ENCODE results near the gene RSRC1.
"Not testable (repeated sequence)": the region's sequence is repeated elsewhere in the genome, so short reads cannot be mapped to it uniquely, and the experiment has no call there.

The RSRC1 gene

GRCh38 chr3:158220575-158220974 is 110.7 kb downstream of the RSRC1 start:
- H3K9me3 ChIP-seq (ENCODE audit: control extremely low read depth in 1 of 5, control insufficient read depth in 4 of 5, insufficient read depth in 2 of 5, low read depth in 1 of 5, low read length in 4 of 5): no peaks in the 10 kb centered on the region
- no peak overlapping the region for H3K4me3 ChIP-seq (ENCODE audit: control insufficient read depth in 1 of 7, extremely low read depth in 1 of 7, insufficient read depth in 4 of 7, low read depth in 2 of 7, low read length in 6 of 7)
- H3K4me1 ChIP-seq (ENCODE audit: control extremely low read depth in 1 of 4, control insufficient read depth in 4 of 4, insufficient read depth in 4 of 4, low read length in 3 of 4): no peaks in the 10 kb centered on the region
- peaks cover 0 to 4% (median 2%) of the 10 kb centered on the region in 4 experiments for H3K36me3 ChIP-seq (ENCODE audit: control insufficient read depth in 4 of 4, insufficient read depth in 4 of 4, low read length in 3 of 4)
- ChIA-PET POLR2A (no interaction called here), CTCF (no interaction called here)
- H3K27me3 ChIP-seq (replicated peaks in 2 of 5; ENCODE audit: control insufficient read depth in 4 of 5, insufficient read depth in 5 of 5, low read length in 4 of 5): no peaks in the 10 kb centered on the region
- no peak for DNase-seq
- no peak overlapping the region for H3K27ac ChIP-seq (ENCODE audit: insufficient read depth in 1 of 2, low read depth in 1 of 2, low read length in 2 of 2, poor library complexity in 1 of 2, severe bottlenecking in 2 of 2)

- POLR2A ChIA-PET: no interaction called here
Measured at GRCh38 chr3:158221426-158221825, 111.5 kb downstream of the RSRC1 start.

DNA sequence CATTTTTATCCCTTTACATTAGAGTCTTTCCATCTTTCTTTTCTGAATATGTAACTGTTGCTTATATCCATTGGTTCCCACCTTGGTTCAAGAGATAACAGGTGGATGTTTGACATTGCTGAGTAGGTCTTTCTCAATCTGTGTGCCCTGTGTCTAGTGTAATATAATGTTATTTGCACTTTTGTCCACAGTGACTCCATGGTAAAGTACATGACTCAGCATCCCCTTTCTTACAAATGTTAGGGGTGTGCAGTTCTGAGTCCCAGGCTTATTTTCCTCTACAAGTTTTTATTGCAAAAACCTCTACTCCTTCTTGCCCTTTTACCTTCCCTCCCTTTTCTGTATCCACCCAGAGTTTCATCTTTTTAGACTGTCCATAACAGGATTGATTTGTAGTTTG is 116.5 kb downstream of the RSRC1 start:
- H3K4me3 ChIP-seq (ENCODE audit: control insufficient read depth in 1 of 7, extremely low read depth in 1 of 7, insufficient read depth in 4 of 7, low read depth in 2 of 7, low read length in 6 of 7): no peak overlapping the region
- H3K27me3 ChIP-seq (replicated peaks in 2 of 5; ENCODE audit: control insufficient read depth in 4 of 5, insufficient read depth in 5 of 5, low read length in 4 of 5): no peaks in the 10 kb centered on the region
- ChIA-PET POLR2A (no interaction called here), CTCF (no interaction called here)
- H3K36me3 ChIP-seq (ENCODE audit: control insufficient read depth in 4 of 4, insufficient read depth in 4 of 4, low read length in 3 of 4): peaks cover 0 to 2% (median 0%) of the 10 kb centered on the region in 4 experiments
- no peaks in the 10 kb centered on the region for H3K4me1 ChIP-seq (ENCODE audit: control extremely low read depth in 1 of 4, control insufficient read depth in 4 of 4, insufficient read depth in 4 of 4, low read length in 3 of 4)
- no peaks in the 10 kb centered on the region for H3K9me3 ChIP-seq (ENCODE audit: control extremely low read depth in 1 of 5, control insufficient read depth in 4 of 5, insufficient read depth in 2 of 5, low read depth in 1 of 5, low read length in 4 of 5)
- H3K27ac ChIP-seq (ENCODE audit: insufficient read depth in 1 of 2, low read depth in 1 of 2, low read length in 2 of 2, poor library complexity in 1 of 2, severe bottlenecking in 2 of 2): no peak overlapping the region
- DNase-seq: no peak

More at GRCh38 chr3:158221426-158221825, 111.5 kb downstream of the RSRC1 start:
- no peaks in the 10 kb centered on the region for H3K4me1 ChIP-seq (ENCODE audit: control extremely low read depth in 1 of 4, control insufficient read depth in 4 of 4, insufficient read depth in 4 of 4, low read length in 3 of 4)
- CTCF ChIA-PET: no interaction called here
- WGBS (ENCODE audit: insufficient coverage): no CpG with 5 or more reads among the region's 2 CpGs
- no peak overlapping the region for H3K4me3 ChIP-seq (ENCODE audit: control insufficient read depth in 1 of 7, extremely low read depth in 1 of 7, insufficient read depth in 4 of 7, low read depth in 2 of 7, low read length in 6 of 7)
- H3K27ac ChIP-seq (ENCODE audit: insufficient read depth in 1 of 2, low read depth in 1 of 2, low read length in 2 of 2, poor library complexity in 1 of 2, severe bottlenecking in 2 of 2): no peak overlapping the region
- peaks cover 0 to 4% (median 2%) of the 10 kb centered on the region in 4 experiments for H3K36me3 ChIP-seq (ENCODE audit: control insufficient read depth in 4 of 4, insufficient read depth in 4 of 4, low read length in 3 of 4)
- H3K9me3 ChIP-seq (ENCODE audit: control extremely low read depth in 1 of 5, control insufficient read depth in 4 of 5, insufficient read depth in 2 of 5, low read depth in 1 of 5, low read length in 4 of 5): no peaks in the 10 kb centered on the region
- H3K27me3 ChIP-seq (replicated peaks in 2 of 5; ENCODE audit: control insufficient read depth in 4 of 5, insufficient read depth in 5 of 5, low read length in 4 of 5): no peaks in the 10 kb centered on the region
- no peak for DNase-seq

DNA sequence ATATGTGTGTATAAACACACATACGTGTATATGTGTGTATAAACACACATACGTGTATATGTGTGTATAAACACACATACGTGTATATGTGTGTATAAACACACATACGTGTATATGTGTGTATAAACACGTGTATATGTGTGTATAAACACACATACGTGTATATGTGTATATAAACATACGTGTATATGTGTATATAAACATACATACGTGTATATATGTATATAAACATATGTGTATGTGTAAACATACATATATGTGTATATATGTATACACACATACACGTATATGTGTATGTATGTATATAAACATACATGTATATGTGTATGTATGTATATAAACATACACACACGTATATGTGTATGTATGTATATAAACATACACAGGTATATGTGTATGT is 119.1 kb downstream of the RSRC1 start:
- DNase-seq; CTCF ChIA-PET; H3K9me3 ChIP-seq (ENCODE audit: control extremely low read depth in 1 of 5, control insufficient read depth in 4 of 5, insufficient read depth in 2 of 5, low read depth in 1 of 5, low read length in 4 of 5); H3K27ac ChIP-seq (ENCODE audit: insufficient read depth in 1 of 2, low read depth in 1 of 2, low read length in 2 of 2, poor library complexity in 1 of 2, severe bottlenecking in 2 of 2); H3K36me3 ChIP-seq (ENCODE audit: control insufficient read depth in 4 of 4, insufficient read depth in 4 of 4, low read length in 3 of 4); H3K4me1 ChIP-seq (ENCODE audit: control extremely low read depth in 1 of 4, control insufficient read depth in 4 of 4, insufficient read depth in 4 of 4, low read length in 3 of 4); POLR2A ChIA-PET; H3K4me3 ChIP-seq (ENCODE audit: control insufficient read depth in 1 of 7, extremely low read depth in 1 of 7, insufficient read depth in 4 of 7, low read depth in 2 of 7, low read length in 6 of 7); H3K27me3 ChIP-seq (replicated peaks in 2 of 5; ENCODE audit: control insufficient read depth in 4 of 5, insufficient read depth in 5 of 5, low read length in 4 of 5): not testable (repeated sequence)
- WGBS (ENCODE audit: insufficient coverage): no CpG with 5 or more reads among the region's 10 CpGs

- CTCF ChIA-PET: no interaction called here
- 100% methylated on average over 1 of the region's 1 CpG for WGBS (ENCODE audit: insufficient coverage)
- no peak overlapping the region for H3K27ac ChIP-seq (ENCODE audit: insufficient read depth in 1 of 2, low read depth in 1 of 2, low read length in 2 of 2, poor library complexity in 1 of 2, severe bottlenecking in 2 of 2)
- H3K9me3 ChIP-seq (ENCODE audit: control extremely low read depth in 1 of 5, control insufficient read depth in 4 of 5, insufficient read depth in 2 of 5, low read depth in 1 of 5, low read length in 4 of 5): no peaks in the 10 kb centered on the region
- H3K4me3 ChIP-seq (ENCODE audit: control insufficient read depth in 1 of 7, extremely low read depth in 1 of 7, insufficient read depth in 4 of 7, low read depth in 2 of 7, low read length in 6 of 7): no peak overlapping the region
- H3K4me1 ChIP-seq (ENCODE audit: control extremely low read depth in 1 of 4, control insufficient read depth in 4 of 4, insufficient read depth in 4 of 4, low read length in 3 of 4): no peaks in the 10 kb centered on the region
- no peaks in the 10 kb centered on the region for H3K27me3 ChIP-seq (replicated peaks in 2 of 5; ENCODE audit: control insufficient read depth in 4 of 5, insufficient read depth in 5 of 5, low read length in 4 of 5)
- no peaks in the 10 kb centered on the region for H3K36me3 ChIP-seq (ENCODE audit: control insufficient read depth in 4 of 4, insufficient read depth in 4 of 4, low read length in 3 of 4)
- DNase-seq: no peak
- POLR2A ChIA-PET: no interaction called here
Measured at GRCh38 chr3:158233791-158234190, 123.9 kb downstream of the RSRC1 start.

- H3K4me1 ChIP-seq (ENCODE audit: control extremely low read depth in 1 of 4, control insufficient read depth in 4 of 4, insufficient read depth in 4 of 4, low read length in 3 of 4): no peaks in the 10 kb centered on the region
- no CpG with 5 or more reads among the region's 1 CpG for WGBS (ENCODE audit: insufficient coverage)
- H3K27ac ChIP-seq (ENCODE audit: insufficient read depth in 1 of 2, low read depth in 1 of 2, low read length in 2 of 2, poor library complexity in 1 of 2, severe bottlenecking in 2 of 2): no peak overlapping the region
- ChIA-PET POLR2A (no interaction called here), CTCF (no interaction called here)
- no peak for DNase-seq
- H3K27me3 ChIP-seq (replicated peaks in 2 of 5; ENCODE audit: control insufficient read depth in 4 of 5, insufficient read depth in 5 of 5, low read length in 4 of 5): no peaks in the 10 kb centered on the region
- H3K36me3 ChIP-seq (ENCODE audit: control insufficient read depth in 4 of 4, insufficient read depth in 4 of 4, low read length in 3 of 4): peaks cover 0 to 5% (median 3%) of the 10 kb centered on the region in 4 experiments
- H3K4me3 ChIP-seq (ENCODE audit: control insufficient read depth in 1 of 7, extremely low read depth in 1 of 7, insufficient read depth in 4 of 7, low read depth in 2 of 7, low read length in 6 of 7): no peak overlapping the region
- H3K9me3 ChIP-seq (ENCODE audit: control extremely low read depth in 1 of 5, control insufficient read depth in 4 of 5, insufficient read depth in 2 of 5, low read depth in 1 of 5, low read length in 4 of 5): peaks cover 0 to 16% (median 3%) of the 10 kb centered on the region in 5 experiments
Measured at GRCh38 chr3:158244274-158244673, 134.4 kb downstream of the RSRC1 start.

DNA sequence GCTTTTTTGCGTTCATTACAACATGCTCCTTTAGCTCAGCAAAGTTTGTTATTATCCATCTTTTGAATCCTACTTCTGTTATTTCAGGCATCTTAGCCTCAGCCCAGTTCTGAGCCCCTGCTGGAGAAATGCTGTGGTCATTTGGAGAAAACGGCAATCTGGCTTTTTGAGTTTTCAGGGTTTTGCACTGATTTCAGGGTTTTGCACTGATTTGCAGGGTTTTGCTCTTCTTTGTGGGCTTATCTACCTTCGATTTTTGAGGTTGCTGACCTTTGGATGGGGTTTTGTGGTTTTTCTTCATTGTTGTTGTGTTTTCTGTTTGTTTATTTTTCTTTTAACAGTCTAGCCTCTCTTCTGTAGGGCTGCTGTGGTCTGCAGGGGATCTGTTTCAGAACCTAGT is 137.4 kb downstream of the RSRC1 start:
- ChIA-PET CTCF (no interaction called here), POLR2A (no interaction called here)
- Histone ChIP-seq H3K27me3 (replicated peaks in 2 of 5; ENCODE audit: control insufficient read depth in 4 of 5, insufficient read depth in 5 of 5, low read length in 4 of 5) (no peaks in the 10 kb centered on the region), H3K4me3 (ENCODE audit: control insufficient read depth in 1 of 7, extremely low read depth in 1 of 7, insufficient read depth in 4 of 7, low read depth in 2 of 7, low read length in 6 of 7) (no peak overlapping the region), H3K9me3 (ENCODE audit: control extremely low read depth in 1 of 5, control insufficient read depth in 4 of 5, insufficient read depth in 2 of 5, low read depth in 1 of 5, low read length in 4 of 5) (peaks cover 0 to 29% (median 3%) of the 10 kb centered on the region in 5 experiments), H3K4me1 (ENCODE audit: control extremely low read depth in 1 of 4, control insufficient read depth in 4 of 4, insufficient read depth in 4 of 4, low read length in 3 of 4) (no peaks in the 10 kb centered on the region), H3K27ac (ENCODE audit: insufficient read depth in 1 of 2, low read depth in 1 of 2, low read length in 2 of 2, poor library complexity in 1 of 2, severe bottlenecking in 2 of 2) (no peak overlapping the region), H3K36me3 (ENCODE audit: control insufficient read depth in 4 of 4, insufficient read depth in 4 of 4, low read length in 3 of 4) (peaks cover 0 to 8% (median 4%) of the 10 kb centered on the region in 4 experiments)
- 83% methylated on average over 1 of the region's 3 CpGs for WGBS (ENCODE audit: insufficient coverage)
- DNase-seq: no peak

GRCh38 chr3:158248261-158248660 is 138.4 kb downstream of the RSRC1 start:
- no peaks in the 10 kb centered on the region for H3K4me1 ChIP-seq (ENCODE audit: control extremely low read depth in 1 of 4, control insufficient read depth in 4 of 4, insufficient read depth in 4 of 4, low read length in 3 of 4)
- POLR2A ChIA-PET: no interaction called here
- no peak overlapping the region for H3K27ac ChIP-seq (ENCODE audit: insufficient read depth in 1 of 2, low read depth in 1 of 2, low read length in 2 of 2, poor library complexity in 1 of 2, severe bottlenecking in 2 of 2)
- H3K36me3 ChIP-seq (ENCODE audit: control insufficient read depth in 4 of 4, insufficient read depth in 4 of 4, low read length in 3 of 4): peaks cover 0 to 12% (median 4%) of the 10 kb centered on the region in 4 experiments
- no peak overlapping the region for H3K4me3 ChIP-seq (ENCODE audit: control insufficient read depth in 1 of 7, extremely low read depth in 1 of 7, insufficient read depth in 4 of 7, low read depth in 2 of 7, low read length in 6 of 7)
- CTCF ChIA-PET: no interaction called here
- no peak for DNase-seq
- H3K27me3 ChIP-seq (replicated peaks in 2 of 5; ENCODE audit: control insufficient read depth in 4 of 5, insufficient read depth in 5 of 5, low read length in 4 of 5): no peaks in the 10 kb centered on the region
- H3K9me3 ChIP-seq (ENCODE audit: control extremely low read depth in 1 of 5, control insufficient read depth in 4 of 5, insufficient read depth in 2 of 5, low read depth in 1 of 5, low read length in 4 of 5): peaks cover 0 to 32% (median 3%) of the 10 kb centered on the region in 5 experiments
